HG02970 (cell line): ENCODE measurements around the gene PIGZ.

Source experiments
- ATAC-seq: cut with Tn5 transposase; IDR thresholded peaks from one replicate; pipeline ENCODE4 v1.9.1; 2021; ENCODE audit warnings: mild to moderate bottlenecking, moderate library complexity, moderate number of reproducible peaks; ENCODE audit not compliant: unreplicated experiment, low FRiP score

The PIGZ gene

GRCh38 chr3:196968233-196969133 is at the start of gene PIGZ:
Gene PIGZ, minus strand, starts transcription at chr3:196968833. Its CDS starts 16,802 bp downstream, at chr3:196952031.
- ATAC-seq = peak; percentile 43

GRCh38 chr3:197017003-197017402 is 48.4 kb upstream of the PIGZ start:
- no peak for ATAC-seq

GRCh38 chr3:197015790-197016736 is 47.4 kb upstream of the PIGZ start:
- no peak for ATAC-seq

- no peak for ATAC-seq
Observed at GRCh38 chr3:197014942-197015575, 46.4 kb upstream of the PIGZ start.

GRCh38 chr3:197014024-197014423 is 45.4 kb upstream of the PIGZ start:
- no peak for ATAC-seq

- no peak for ATAC-seq
Observed at GRCh38 chr3:197012540-197012883, 43.9 kb upstream of the PIGZ start.

GRCh38 chr3:197011780-197012539 is 43.3 kb upstream of the PIGZ start:
- no peak for ATAC-seq

GRCh38 chr3:197010556-197011351 is 42.1 kb upstream of the PIGZ start:
- no peak for ATAC-seq

- ATAC-seq = no peak
Observed at GRCh38 chr3:197009532-197010019, 40.9 kb upstream of the PIGZ start.

- no peak for ATAC-seq
Observed at GRCh38 chr3:197008436-197009209, 40.0 kb upstream of the PIGZ start.

GRCh38 chr3:197007953-197008352 is 39.3 kb upstream of the PIGZ start:
- no peak for ATAC-seq

- no peak for ATAC-seq
Observed at GRCh38 chr3:197007296-197007940, 38.8 kb upstream of the PIGZ start.

GRCh38 chr3:197006860-197007259 is 38.2 kb upstream of the PIGZ start:
- no peak for ATAC-seq

GRCh38 chr3:197006446-197006845 is 37.8 kb upstream of the PIGZ start:
- ATAC-seq = no peak

- ATAC-seq = no peak
Observed at GRCh38 chr3:197003461-197004385, 35.1 kb upstream of the PIGZ start.

- peak; percentile 77 for ATAC-seq
Observed at GRCh38 chr3:197002701-197003454, 34.2 kb upstream of the PIGZ start.
